Measurements from ENCODE around the gene ANKRD13A.

- TF ChIP-seq CTCF (IDR thresholded peaks at IDR 0.05; ENCODE audit: low read depth, low read length) (no peak), POLR2A (IDR thresholded peaks at IDR 0.05; ENCODE audit: extremely low read depth, insufficient read length) (no peak), MAX (IDR thresholded peaks at IDR 0.05; ENCODE audit: low read depth, low read length) (no peak)
These were observed 36.4 kb downstream of the ANKRD13A start for GRCh38 chr12:110035534-110036104.
